K562 (cell line): ENCODE results near the gene NUBP2. TPM values are rescaled to one million over a fixed set of nuclear protein-coding genes. Genes with fewer than 3 reads are reported as not detected.

Source experiments
- CBFA2T3 ChIP-seq: fragments of 450-650 bp; IDR thresholded peaks from 2 replicates; pipeline ENCODE4 v1.6.1; 2017
- CBX8 ChIP-seq: fragments of 200-600 bp; sonication (generic); IDR thresholded peaks from 2 replicates; pipeline ENCODE4 v1.6.1; 2012; ENCODE audit warnings: borderline replicate concordance, mixed run types, low read depth, mild to moderate bottlenecking, moderate library complexity, mixed read lengths, low read length, control low read depth, inconsistent platforms; ENCODE audit not compliant: poor library complexity, severe bottlenecking; ENCODE audit errors: extremely low read depth
- EWSR1 ChIP-seq: fragments of 450-650 bp; IDR thresholded peaks from 2 replicates; pipeline ENCODE4 v1.6.1; 2018; ENCODE audit warnings: borderline replicate concordance, mild to moderate bottlenecking, low read depth, moderate library complexity; ENCODE audit not compliant: partially characterized antibody
- GABPB1 ChIP-seq: sonication (generic); formaldehyde crosslinking; IDR thresholded peaks from 2 replicates; pipeline ENCODE4 v1.8.0; 2022; ENCODE audit warnings: mild to moderate bottlenecking, missing genetic modification reagents
- HBP1 ChIP-seq: fragments of 450-650 bp; formaldehyde crosslinking; IDR thresholded peaks from 2 replicates; pipeline ENCODE4 v1.4.0; 2022; ENCODE audit warnings: missing genetic modification characterization
- MEF2A ChIP-seq: IDR thresholded peaks from 2 replicates; pipeline ENCODE4 v1.6.1; 2011; ENCODE audit warnings: low read depth, mild to moderate bottlenecking, low read length, moderate library complexity; ENCODE audit not compliant: control insufficient read depth
- MTF1 ChIP-seq: fragments of 250-450 bp; sonication (Bioruptor Pico); IDR thresholded peaks from 2 replicates; pipeline ENCODE4 v1.9.0; 2021; ENCODE audit warnings: moderate library complexity, mild to moderate bottlenecking, inconsistent platforms, borderline replicate concordance
- NFXL1 ChIP-seq: fragments of 450-650 bp; formaldehyde crosslinking; IDR thresholded peaks from 2 replicates; pipeline ENCODE4 v1.4.0; 2021; ENCODE audit warnings: mild to moderate bottlenecking
- POU5F1 ChIP-seq: fragments of 150-350 bp; IDR thresholded peaks from 2 replicates; pipeline ENCODE4 v1.6.1; 2014; ENCODE audit warnings: borderline replicate concordance, low read length, low read depth, mild to moderate bottlenecking; ENCODE audit not compliant: partially characterized antibody
- PRPF4 ChIP-seq: fragments of 200-400 bp; formaldehyde crosslinking; IDR thresholded peaks from one replicate; pipeline ENCODE4 v1.6.1; 2017; ENCODE audit warnings: low read length, low read depth, mild to moderate bottlenecking; ENCODE audit not compliant: insufficient read depth, poor library complexity, severe bottlenecking
- RBM14 ChIP-seq: fragments of 200-400 bp; formaldehyde crosslinking; IDR thresholded peaks from 2 replicates; pipeline ENCODE4 v1.6.1; 2018; ENCODE audit warnings: low read depth, mild to moderate bottlenecking, low read length, moderate library complexity, borderline replicate concordance; ENCODE audit not compliant: insufficient read depth
- SAP30 ChIP-seq: fragments of 200-600 bp; sonication (generic); IDR thresholded peaks from 2 replicates; pipeline ENCODE4 v1.6.1; 2012; ENCODE audit warnings: borderline replicate concordance, low read depth, mild to moderate bottlenecking, moderate library complexity, low read length, control low read depth, inconsistent platforms; ENCODE audit not compliant: insufficient read depth, poor library complexity, severe bottlenecking
- SMARCC2 ChIP-seq: fragments of 450-650 bp; IDR thresholded peaks from 2 replicates; pipeline ENCODE4 v1.6.1; 2017; ENCODE audit warnings: antibody characterized with exemption, moderate library complexity, mild to moderate bottlenecking, low read depth
- SMC3 ChIP-seq: conservative IDR thresholded peaks from 2 replicates; pipeline ENCODE4 v1.6.1; 2011; ENCODE audit warnings: low read depth, low read length, improper control_type of control experiment; ENCODE audit not compliant: insufficient read depth
- SOX6 ChIP-seq: fragments of 450-650 bp; IDR thresholded peaks from 2 replicates; pipeline ENCODE4 v1.6.1; 2014; ENCODE audit warnings: mild to moderate bottlenecking
- USF1 ChIP-seq: sonication (generic); formaldehyde crosslinking; IDR thresholded peaks from 2 replicates; pipeline ENCODE4 v1.9.0; 2022; ENCODE audit warnings: mild to moderate bottlenecking, missing genetic modification reagents
- ZNF277 ChIP-seq: fragments of 250-450 bp; sonication (Bioruptor Pico); IDR thresholded peaks from 2 replicates; pipeline ENCODE4 v1.8.0; 2022; ENCODE audit warnings: inconsistent platforms, mild to moderate bottlenecking, moderate library complexity, borderline replicate concordance
- ZNF518B ChIP-seq: fragments of 250-450 bp; sonication (Bioruptor Pico); IDR thresholded peaks from 2 replicates; pipeline ENCODE4 v1.5.0; 2021; ENCODE audit warnings: mild to moderate bottlenecking, moderate library complexity
- polyA plus RNA-seq, 8 experiments: library from polyadenylated mRNA; depleted of rRNA in 4 of 8; stranded (reverse) in 5 of 8; unstranded in 3 of 8; fragments of >200 nt; fragmentation: Nextera tagmentation in 2 of 8; fragmentation: Illumina TruSeq in 1 of 8; extraction: Ambion mirVana in 2 of 8; extraction: Trizol in 1 of 8; gene quantifications; 2 replicates each; pipeline versions ENCODE4 v1.2.1 to v1.2.3, GENCODE V29; 2011 to 2014; ENCODE audit warnings: inconsistent platforms in 1 of 8, missing spikeins in 1 of 8
- total RNA-seq, 7 experiments: library from RNA; depleted of rRNA in 6 of 7; stranded (reverse); fragments of >200 nt in 6 of 7; fragmentation: Illumina TruSeq in 2 of 7; extraction: Trizol in 2 of 7; gene quantifications; 2 replicates each; pipeline versions ENCODE4 v1.2.1 to v1.2.3, GENCODE V29; 2011 to 2021; ENCODE audit warnings: low replicate concordance in 1 of 7

Gene NUBP2
- total and polyA plus RNA-seq, 9 of the 15 experiments (the other 6 are each of a cell fraction or from before 2014, with no cell fraction given), result 1.8 to 115 (median 24.0) TPM

- no peak for TF ChIP-seq SOX6
- TF ChIP-seq SMARCC2, result no peak
- TF ChIP-seq RBM14, result no peak
- 0 out of 2 replicates have a peak, but pooled peaks have one; percentile 36 for TF ChIP-seq USF1 (CRISPR knock-in tag)
- TF ChIP-seq PRPF4, result no peak
- TF ChIP-seq ZNF518B (CRISPR knock-in tag), result no peak
- no peak for TF ChIP-seq SAP30
- no peak for TF ChIP-seq MEF2A
- no peak for TF ChIP-seq NFXL1 (CRISPR knock-in tag)
- no peak for TF ChIP-seq EWSR1
- TF ChIP-seq CBFA2T3, result peak; percentile 28; the same call in 1 of the 2 replicates
- TF ChIP-seq ZNF277 (CRISPR knock-in tag), result no peak
- TF ChIP-seq MTF1 (CRISPR knock-in tag), result no peak
- no peak for TF ChIP-seq POU5F1
- no peak for TF ChIP-seq HBP1 (CRISPR knock-in tag)
- peak; percentile 24; the same call in 1 of the 2 replicates for TF ChIP-seq GABPB1
- TF ChIP-seq SMC3, result peak; percentile 34; the same call in 1 of the 2 replicates
- TF ChIP-seq CBX8, result no peak
These were observed 18.9 kb upstream of the NUBP2 start (continued) for GRCh38 chr16:1763521-1764511.
